Stimulated activated naive CD8-positive, alpha-beta T cell treated with anti-CD3 and anti-CD28 coated beads, Interleukin-15, Interleukin-2, amounts not matched to agents 100 ng/mL and 50 ng/mL, for 24 hours (primary cell): Measurements from ENCODE around the gene MTMR10.

ENCODE experiments used
- H3K27ac Mint-ChIP-seq: one replicate; pipeline ENCODE4 v1.8.0; 2021; ENCODE audit warnings: mild to moderate bottlenecking, mixed read lengths
- H3K27me3 Mint-ChIP-seq: one replicate; pipeline ENCODE4 v1.8.0; 2021; ENCODE audit warnings: mixed read lengths
- H3K36me3 Mint-ChIP-seq: one replicate; pipeline ENCODE4 v1.8.0; 2021; ENCODE audit warnings: low read depth, mixed read lengths
- H3K4me1 Mint-ChIP-seq: one replicate; pipeline ENCODE4 v1.8.0; 2021; ENCODE audit warnings: low read depth, mixed read lengths
- H3K4me3 Mint-ChIP-seq: one replicate; pipeline ENCODE4 v1.8.0; 2021; ENCODE audit warnings: mild to moderate bottlenecking, mixed read lengths
- H3K9me3 Mint-ChIP-seq: one replicate; pipeline ENCODE4 v1.8.0; 2021; ENCODE audit warnings: mixed read lengths

MTMR10 gene

DNA sequence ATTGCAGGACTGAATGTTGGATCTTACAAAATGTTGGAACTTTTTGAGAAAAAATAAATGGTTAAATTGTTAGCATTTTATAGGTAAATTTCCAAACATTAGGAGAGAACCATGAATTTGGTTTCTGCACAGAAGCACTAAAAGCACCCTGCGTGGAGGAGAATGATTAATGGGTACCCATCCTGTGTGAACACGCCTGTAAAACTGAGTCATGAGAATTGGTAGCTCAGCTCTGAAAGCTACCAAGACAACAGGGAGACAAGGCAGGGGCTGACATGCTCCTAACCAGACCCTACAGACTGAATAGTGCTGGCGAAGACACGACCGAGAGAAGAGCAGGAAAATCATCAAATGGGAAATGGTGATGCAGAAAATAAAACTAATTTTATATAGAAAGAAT is 32.4 kb upstream of the MTMR10 start:
- H3K27me3 Mint-ChIP-seq: no peaks in the 10 kb centered on the region
- H3K36me3 Mint-ChIP-seq: no peaks in the 10 kb centered on the region
- H3K4me1 Mint-ChIP-seq: peaks cover 7% of the 10 kb centered on the region
- H3K9me3 Mint-ChIP-seq: no peaks in the 10 kb centered on the region
- no peak overlapping the region for H3K27ac Mint-ChIP-seq
- H3K4me3 Mint-ChIP-seq: no peak overlapping the region

DNA sequence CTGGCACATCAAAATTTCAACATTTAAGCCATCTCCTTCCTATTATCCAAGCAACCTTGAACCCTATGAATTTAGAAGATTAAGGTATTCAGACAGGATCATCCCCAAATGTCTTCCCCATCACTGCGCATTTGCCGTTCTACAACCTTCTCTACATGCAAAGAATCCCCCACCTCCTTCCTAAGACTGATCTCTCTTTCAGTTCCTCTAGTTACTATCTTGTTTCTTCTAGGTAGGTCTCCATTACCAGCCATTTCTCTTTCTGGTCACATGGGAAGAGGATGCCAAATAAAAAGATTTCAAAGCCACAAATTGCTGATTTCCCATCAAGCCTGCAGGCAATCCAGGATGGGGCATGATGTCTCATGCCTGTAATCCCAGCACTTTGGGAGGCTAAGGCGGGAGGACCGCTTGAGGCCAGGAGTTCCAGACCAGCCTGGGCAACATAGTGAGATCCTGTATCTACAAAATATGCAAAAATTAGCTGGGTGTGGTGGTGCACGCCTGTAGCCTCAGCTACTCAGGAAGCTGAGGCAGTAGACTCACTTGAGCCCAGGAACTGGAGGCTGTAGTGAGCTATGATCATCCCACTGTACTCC is 29.7 kb upstream of the MTMR10 start:
- no peak overlapping the region for H3K27ac Mint-ChIP-seq
- no peaks in the 10 kb centered on the region for H3K9me3 Mint-ChIP-seq
- no peaks in the 10 kb centered on the region for H3K27me3 Mint-ChIP-seq
- H3K4me3 Mint-ChIP-seq: no peak overlapping the region
- H3K36me3 Mint-ChIP-seq: no peaks in the 10 kb centered on the region
- H3K4me1 Mint-ChIP-seq: peaks cover 7% of the 10 kb centered on the region

DNA sequence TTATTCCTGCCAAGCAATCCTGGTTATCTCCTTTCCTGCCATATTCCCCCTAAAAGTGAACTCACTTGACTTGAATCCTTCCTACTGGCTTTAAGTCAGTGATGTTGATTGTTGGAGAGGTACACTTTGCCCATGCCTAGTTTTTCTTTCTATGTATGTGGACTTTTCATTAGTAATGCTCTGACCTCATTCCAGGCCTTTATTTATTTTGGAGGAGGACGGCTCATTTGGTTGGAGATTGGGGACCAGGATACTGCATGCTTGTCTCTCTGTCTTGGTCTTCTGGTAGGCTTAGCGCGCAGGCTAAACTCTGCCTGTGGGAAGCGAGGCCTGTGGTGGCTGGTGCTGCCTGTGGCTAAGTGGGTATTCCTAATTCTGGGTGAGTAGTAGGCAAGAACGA is 29.1 kb upstream of the MTMR10 start:
- Mint-ChIP-seq H3K4me3 (no peak overlapping the region), H3K9me3 (no peaks in the 10 kb centered on the region), H3K36me3 (no peaks in the 10 kb centered on the region), H3K27me3 (no peaks in the 10 kb centered on the region), H3K27ac (no peak overlapping the region), H3K4me1 (peaks cover 10% of the 10 kb centered on the region)

DNA sequence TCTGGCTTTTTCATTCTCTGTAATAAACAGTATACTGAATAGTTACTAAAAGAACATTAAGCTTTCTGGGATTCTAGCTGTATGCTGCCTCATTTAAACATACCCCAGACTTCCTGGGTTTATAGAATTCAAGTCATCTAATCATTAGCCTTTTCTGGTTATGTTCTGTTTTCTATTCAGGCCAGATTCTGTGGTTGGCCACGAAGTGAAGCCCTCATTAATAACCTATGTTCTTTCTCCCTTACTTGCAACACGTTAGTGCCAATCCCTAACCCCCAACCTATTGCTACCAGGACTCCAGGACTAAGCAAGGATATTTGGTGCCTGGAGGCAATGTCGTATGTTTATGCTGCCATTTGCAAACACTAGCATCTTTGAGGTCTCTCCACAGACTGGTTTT is 28.6 kb upstream of the MTMR10 start:
- Mint-ChIP-seq H3K9me3 (no peaks in the 10 kb centered on the region), H3K36me3 (no peaks in the 10 kb centered on the region), H3K4me3 (no peak overlapping the region), H3K27me3 (no peaks in the 10 kb centered on the region), H3K4me1 (peaks cover 13% of the 10 kb centered on the region), H3K27ac (no peak overlapping the region)

DNA sequence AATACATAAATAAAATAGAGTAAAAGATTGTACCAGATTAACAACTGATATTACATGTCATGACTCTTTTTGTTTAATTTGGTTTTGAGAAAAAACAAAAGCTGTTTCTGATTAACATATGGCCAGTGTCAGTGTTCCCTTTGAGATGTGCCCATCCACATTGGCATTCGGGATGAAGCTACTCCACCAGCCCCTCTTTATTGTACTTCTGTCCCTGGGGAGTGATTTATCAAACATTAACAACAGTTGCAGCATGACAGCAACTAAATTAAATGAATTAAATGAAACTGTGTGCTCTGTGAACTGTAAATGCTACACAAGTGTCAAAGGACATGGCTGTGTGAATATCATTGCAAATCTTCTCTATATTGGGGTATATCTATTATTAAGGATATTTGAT is 25.9 kb upstream of the MTMR10 start:
- Mint-ChIP-seq H3K36me3 (peaks cover 7% of the 10 kb centered on the region), H3K4me3 (no peak overlapping the region), H3K27me3 (no peaks in the 10 kb centered on the region), H3K4me1 (peaks cover 22% of the 10 kb centered on the region), H3K27ac (no peak overlapping the region), H3K9me3 (peaks cover 6% of the 10 kb centered on the region)

DNA sequence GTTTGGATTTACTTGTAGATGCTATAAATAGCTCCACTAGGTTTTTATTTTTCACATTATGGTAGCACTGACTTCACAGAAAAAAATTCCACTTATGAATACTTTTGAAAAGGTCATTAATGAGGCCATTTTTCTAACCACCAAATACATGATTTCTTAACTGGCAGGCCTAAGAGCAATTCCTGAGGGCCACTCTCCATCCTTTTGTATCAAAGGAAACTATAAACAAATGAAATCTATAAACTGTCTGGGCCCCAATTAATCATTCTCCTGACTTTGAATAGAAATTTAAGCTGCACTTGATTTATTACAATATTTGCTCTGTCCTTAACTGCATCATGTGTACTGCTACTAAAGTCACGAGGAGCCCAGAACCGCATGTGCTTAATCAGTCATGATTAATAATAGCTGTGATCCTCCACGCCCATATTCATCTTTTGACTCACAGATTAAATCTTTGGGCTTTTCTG is 25.1 kb upstream of the MTMR10 start:
- no peak overlapping the region for H3K4me3 Mint-ChIP-seq
- peaks cover 22% of the 10 kb centered on the region for H3K4me1 Mint-ChIP-seq
- peaks cover 10% of the 10 kb centered on the region for H3K9me3 Mint-ChIP-seq
- no peaks in the 10 kb centered on the region for H3K27me3 Mint-ChIP-seq
- no peak overlapping the region for H3K27ac Mint-ChIP-seq
- H3K36me3 Mint-ChIP-seq: peaks cover 7% of the 10 kb centered on the region

DNA sequence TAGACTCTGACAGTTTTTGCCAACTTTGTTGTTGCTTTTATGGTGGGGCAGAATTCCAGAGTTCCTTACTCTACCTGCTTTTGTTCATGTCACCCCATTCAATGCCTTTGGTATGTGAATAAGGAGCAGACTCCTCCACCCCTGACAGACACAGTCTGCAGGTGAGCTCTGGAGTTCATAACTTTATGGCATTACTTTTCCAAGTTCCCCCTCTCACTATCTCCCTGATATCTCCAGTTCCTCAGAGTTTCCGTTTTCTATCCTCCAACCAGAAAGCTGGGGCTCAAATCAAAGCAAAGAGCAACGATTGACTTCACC is 23.1 kb upstream of the MTMR10 start:
- Mint-ChIP-seq H3K9me3 (peaks cover 10% of the 10 kb centered on the region), H3K27me3 (no peaks in the 10 kb centered on the region), H3K4me1 (peaks cover 22% of the 10 kb centered on the region), H3K36me3 (peaks cover 7% of the 10 kb centered on the region), H3K4me3 (peak overlapping the region; percentile 5), H3K27ac (no peak overlapping the region)

DNA sequence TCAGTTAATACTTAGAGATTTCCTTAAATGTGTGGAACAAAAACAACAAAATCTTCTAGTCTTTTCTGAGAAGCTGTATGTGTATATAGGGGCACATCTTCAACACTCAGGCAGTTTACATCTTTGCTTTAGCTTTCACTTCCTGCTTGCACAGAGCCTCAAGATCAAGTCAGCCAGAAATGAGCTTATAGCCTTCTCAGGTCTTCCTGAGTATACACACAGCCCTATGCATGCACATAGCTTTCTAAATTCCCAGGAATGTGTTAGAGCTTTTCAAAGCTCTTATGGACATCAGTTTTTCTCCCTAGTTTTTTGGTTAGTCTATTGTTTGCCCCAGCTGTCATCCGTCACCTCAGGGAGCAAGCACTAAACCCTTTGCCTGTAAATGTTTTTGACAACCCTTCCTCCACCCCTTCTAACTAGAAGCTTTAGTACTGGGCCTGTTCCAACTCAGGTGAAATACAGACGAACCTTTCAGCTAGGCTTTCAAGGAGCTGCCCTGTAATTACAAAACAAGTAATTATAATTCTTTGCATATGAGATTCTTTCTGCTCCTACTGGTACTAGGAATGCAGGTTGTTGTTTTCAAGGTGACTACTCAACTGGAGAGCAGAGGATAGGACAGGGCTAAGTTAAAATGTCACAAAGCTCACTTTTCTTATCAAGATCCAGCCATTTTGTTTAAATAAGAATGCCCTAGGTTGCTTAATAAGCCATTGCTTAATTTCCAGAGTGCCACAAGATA is 22.6 kb upstream of the MTMR10 start:
- Mint-ChIP-seq H3K27me3 (no peaks in the 10 kb centered on the region), H3K4me1 (peaks cover 27% of the 10 kb centered on the region), H3K27ac (peak overlapping the region; percentile 18), H3K4me3 (no peak overlapping the region), H3K9me3 (peaks cover 10% of the 10 kb centered on the region), H3K36me3 (peaks cover 7% of the 10 kb centered on the region)

DNA sequence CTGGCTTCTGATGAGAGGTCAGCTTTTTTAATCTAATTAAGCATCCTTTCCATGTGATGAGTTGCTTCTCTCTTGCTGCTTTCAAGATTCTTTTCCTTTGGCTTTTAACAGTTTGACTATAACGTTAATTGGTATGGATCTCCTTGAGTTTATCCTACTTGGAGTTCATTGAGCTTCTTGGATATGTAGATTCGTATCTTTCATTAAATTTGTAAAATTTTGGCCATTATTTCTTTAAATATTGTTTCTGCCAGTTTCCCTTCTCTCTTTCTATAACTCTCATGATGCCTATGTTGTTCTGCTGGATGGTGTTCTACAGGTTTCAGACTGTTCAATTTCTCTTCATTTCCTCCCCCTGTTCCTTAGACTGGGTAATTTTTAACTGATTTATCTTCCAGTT is 21.0 kb upstream of the MTMR10 start:
- Mint-ChIP-seq H3K4me3 (no peak overlapping the region), H3K4me1 (peaks cover 33% of the 10 kb centered on the region)

DNA sequence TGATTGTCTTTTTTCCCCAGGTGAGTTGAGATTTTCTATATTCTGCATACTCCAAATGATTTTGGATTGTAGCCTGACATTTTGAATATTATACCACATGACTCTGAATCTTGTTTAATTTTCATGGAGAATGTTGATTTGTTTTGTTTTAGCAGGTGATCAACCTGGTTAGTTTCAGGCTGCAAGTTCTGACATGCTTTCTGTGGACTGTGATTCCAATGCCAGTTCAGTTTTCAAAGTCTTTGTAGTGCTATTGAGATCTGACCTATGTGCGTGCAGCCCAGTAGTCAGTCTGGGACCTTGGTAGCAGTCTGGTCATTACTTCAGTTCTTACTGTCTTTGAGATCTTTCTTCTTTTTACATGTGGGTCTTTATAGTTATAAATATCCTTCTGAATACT is 18.6 kb upstream of the MTMR10 start:
- Mint-ChIP-seq H3K4me3 (no peak overlapping the region), H3K4me1 (peaks cover 36% of the 10 kb centered on the region), H3K9me3 (peaks cover 10% of the 10 kb centered on the region), H3K36me3 (peaks cover 7% of the 10 kb centered on the region), H3K27ac (no peak overlapping the region), H3K27me3 (no peaks in the 10 kb centered on the region)

More for the DNA sequence above, 21.0 kb upstream of the MTMR10 start:
- no peaks in the 10 kb centered on the region for H3K27me3 Mint-ChIP-seq
- peaks cover 10% of the 10 kb centered on the region for H3K9me3 Mint-ChIP-seq
- H3K36me3 Mint-ChIP-seq: peaks cover 7% of the 10 kb centered on the region
- no peak overlapping the region for H3K27ac Mint-ChIP-seq

DNA sequence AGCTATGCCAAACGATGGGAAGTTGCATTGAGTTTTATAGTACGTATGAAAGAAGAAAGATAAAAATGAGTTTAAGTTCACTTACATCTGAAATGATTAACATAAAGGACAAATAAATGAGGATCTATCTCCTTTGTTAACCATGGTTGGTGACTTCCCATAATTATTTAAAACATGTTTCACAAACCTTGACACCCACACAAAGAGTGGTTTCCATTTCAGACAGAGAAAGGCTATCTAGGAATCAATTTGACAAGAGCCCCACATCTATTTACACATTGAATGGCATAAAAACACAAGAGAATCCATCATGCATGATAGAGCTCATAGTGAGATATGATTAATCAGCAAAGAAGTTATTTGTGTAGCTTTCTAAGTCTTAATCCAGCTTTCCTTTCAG is 14.2 kb upstream of the MTMR10 start:
- no peaks in the 10 kb centered on the region for H3K27me3 Mint-ChIP-seq
- H3K4me1 Mint-ChIP-seq: peaks cover 37% of the 10 kb centered on the region
- no peaks in the 10 kb centered on the region for H3K36me3 Mint-ChIP-seq
- H3K27ac Mint-ChIP-seq: no peak overlapping the region
- no peaks in the 10 kb centered on the region for H3K9me3 Mint-ChIP-seq
- H3K4me3 Mint-ChIP-seq: no peak overlapping the region

DNA sequence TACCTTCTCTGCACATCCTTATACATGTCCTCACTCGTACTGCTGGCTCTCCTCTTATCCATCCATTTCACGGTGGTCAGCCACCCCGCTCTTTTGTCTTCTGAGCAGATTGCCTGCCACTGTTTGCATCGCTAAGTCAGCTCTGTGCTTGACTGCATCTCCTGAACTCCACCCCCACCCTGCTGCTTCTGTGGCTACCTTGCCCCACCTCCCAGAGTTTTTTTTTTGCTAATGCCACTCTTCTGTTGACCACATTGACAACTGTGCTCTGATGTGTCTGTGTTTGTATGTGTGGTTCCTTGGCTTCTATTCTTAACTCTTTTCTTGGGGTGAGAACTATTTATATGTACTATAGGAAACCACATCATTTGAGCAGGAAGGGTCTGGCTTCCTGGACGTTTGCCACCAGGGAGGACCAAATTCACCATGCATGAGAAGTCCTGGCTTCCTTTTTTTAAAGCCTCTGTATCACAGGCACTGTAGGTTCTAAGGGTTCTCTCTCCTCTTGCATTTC is 12.8 kb upstream of the MTMR10 start:
- Mint-ChIP-seq H3K4me3 (peak overlapping the region; percentile 6), H3K36me3 (no peaks in the 10 kb centered on the region), H3K27me3 (no peaks in the 10 kb centered on the region), H3K27ac (peak overlapping the region; percentile 5), H3K9me3 (no peaks in the 10 kb centered on the region), H3K4me1 (peaks cover 34% of the 10 kb centered on the region)

DNA sequence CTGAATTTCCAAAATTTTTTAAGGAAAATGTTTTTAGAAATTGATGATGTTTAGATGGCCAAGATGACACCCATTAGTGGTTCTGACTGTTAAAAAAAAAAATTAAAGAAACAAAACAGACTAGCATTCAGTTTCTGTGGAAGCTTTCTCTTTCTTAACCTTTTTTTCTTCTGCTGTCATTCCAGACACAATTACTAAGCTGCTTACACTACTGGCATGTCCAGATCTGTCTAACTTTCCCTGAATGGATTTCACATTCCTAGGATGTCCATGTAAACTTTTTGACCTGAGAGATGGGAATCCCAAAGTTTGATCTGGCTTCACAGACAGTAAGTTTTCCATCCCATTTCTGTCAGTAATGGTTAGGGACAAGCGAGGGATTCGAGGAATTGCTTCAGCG is 10.3 kb upstream of the MTMR10 start:
- H3K4me3 Mint-ChIP-seq: no peak overlapping the region
- peaks cover 26% of the 10 kb centered on the region for H3K4me1 Mint-ChIP-seq
- H3K27me3 Mint-ChIP-seq: no peaks in the 10 kb centered on the region
- H3K27ac Mint-ChIP-seq: no peak overlapping the region
- H3K36me3 Mint-ChIP-seq: no peaks in the 10 kb centered on the region
- no peaks in the 10 kb centered on the region for H3K9me3 Mint-ChIP-seq

DNA sequence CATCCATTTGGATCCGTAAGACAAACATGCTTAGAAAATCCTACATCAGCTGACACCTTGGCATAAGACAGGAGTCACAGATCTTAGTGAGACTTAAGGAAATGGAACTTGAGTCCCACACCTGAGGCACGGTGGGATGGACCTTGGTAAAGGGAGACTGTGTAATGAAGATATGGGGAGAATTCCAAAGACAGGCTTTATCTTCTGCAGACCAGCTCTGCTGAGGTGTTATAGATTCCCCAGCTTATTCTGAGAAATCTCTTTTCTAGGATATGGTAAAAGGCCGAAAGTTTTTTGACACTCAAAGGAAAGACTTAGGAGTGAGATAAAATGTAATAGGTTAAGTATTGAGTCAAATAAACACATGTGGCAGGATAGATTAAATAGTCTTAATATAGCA is 8.3 kb upstream of the MTMR10 start:
- no peak overlapping the region for H3K27ac Mint-ChIP-seq
- no peaks in the 10 kb centered on the region for H3K9me3 Mint-ChIP-seq
- peaks cover 16% of the 10 kb centered on the region for H3K4me1 Mint-ChIP-seq
- no peaks in the 10 kb centered on the region for H3K36me3 Mint-ChIP-seq
- no peaks in the 10 kb centered on the region for H3K27me3 Mint-ChIP-seq
- H3K4me3 Mint-ChIP-seq: no peak overlapping the region

DNA sequence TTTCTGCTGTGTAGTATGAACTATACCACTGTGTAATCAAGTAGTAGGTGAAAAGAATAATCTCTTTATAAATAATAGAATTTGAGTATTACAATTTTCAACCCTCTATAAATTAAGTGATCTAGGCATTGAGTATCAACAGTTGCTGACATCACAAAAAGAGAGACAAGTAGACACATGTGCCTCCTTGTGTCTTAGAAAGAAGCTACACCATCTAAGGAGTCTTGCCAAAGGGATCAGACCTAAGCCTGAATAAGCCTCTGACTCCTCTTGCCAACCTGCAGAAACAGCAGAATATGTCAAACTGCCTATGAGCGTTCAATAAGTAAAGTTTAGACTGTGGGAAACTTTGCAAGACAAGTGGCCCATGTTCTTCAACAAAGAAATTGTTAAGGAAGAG is 5.8 kb upstream of the MTMR10 start:
- H3K9me3 Mint-ChIP-seq: no peaks in the 10 kb centered on the region
- no peak overlapping the region for H3K4me3 Mint-ChIP-seq
- H3K27me3 Mint-ChIP-seq: no peaks in the 10 kb centered on the region
- no peak overlapping the region for H3K27ac Mint-ChIP-seq
- H3K36me3 Mint-ChIP-seq: no peaks in the 10 kb centered on the region
- H3K4me1 Mint-ChIP-seq: peaks cover 3% of the 10 kb centered on the region
